GM12891 (cell line): ENCODE results near the gene ILK.

Experiments
- DNase-seq: peaks from one replicate; pipeline ENCODE4 v3.0.0; 2011; ENCODE audit warnings: low spot score; ENCODE audit not compliant: insufficient read length
- FAIRE-seq: peaks from 2 replicates; lab custom pipeline; 2011; peaks lifted over from hg19 to GRCh38; lab: Jason Lieb, UNC
- PAX5 ChIP-seq: IDR thresholded peaks from 2 replicates; pipeline ENCODE4 v1.6.1; 2011; ENCODE audit warnings: low read length, moderate library complexity, mild to moderate bottlenecking; ENCODE audit not compliant: insufficient read depth, severe bottlenecking
- POLR2A ChIP-seq: IDR thresholded peaks from 2 replicates; pipeline ENCODE4 v1.6.1; 2011; ENCODE audit warnings: low read depth, low read length, control low read depth
- POLR2AphosphoS5 ChIP-seq: IDR thresholded peaks from 2 replicates; pipeline ENCODE4 v1.6.1; 2011; ENCODE audit warnings: low read depth, low read length, control low read depth
- POU2F2 ChIP-seq: IDR thresholded peaks from 2 replicates; pipeline ENCODE4 v1.6.1; 2011; ENCODE audit warnings: low read depth, mild to moderate bottlenecking, control low read depth, low read length, moderate library complexity
- SPI1 ChIP-seq: IDR thresholded peaks from 2 replicates; pipeline ENCODE4 v1.6.1; 2011; ENCODE audit warnings: low read depth, low read length, control low read depth
- TAF1 ChIP-seq: IDR thresholded peaks from 2 replicates; pipeline ENCODE4 v1.6.1; 2011; ENCODE audit warnings: low read depth, low read length, control low read depth

The ILK gene

GRCh38 chr11:6626971-6627761 is 23.6 kb downstream of the ILK start:
- FAIRE-seq (peak; percentile 48), DNase-seq (no peak)
- TF ChIP-seq POLR2AphosphoS5 (no peak), PAX5 (no peak), POU2F2 (no peak), TAF1 (no peak), SPI1 (no peak), POLR2A (no peak)

- peak; percentile 60 for FAIRE-seq
Observed at GRCh38 chr11:6627762-6628241, 24.2 kb downstream of the ILK start.

GRCh38 chr11:6628526-6628925 is 25.0 kb downstream of the ILK start:
- TF ChIP-seq POLR2AphosphoS5 (no peak), PAX5 (no peak), SPI1 (no peak), POU2F2 (no peak), POLR2A (no peak), TAF1 (no peak)
- DNase-seq (no peak), FAIRE-seq (peak; percentile 35)

More at GRCh38 chr11:6627762-6628241, 24.2 kb downstream of the ILK start:
- DNase-seq = no peak
- no peak for TF ChIP-seq TAF1
- no peak for TF ChIP-seq PAX5
- TF ChIP-seq POLR2AphosphoS5 = no peak
- no peak for TF ChIP-seq POU2F2
- no peak for TF ChIP-seq SPI1
- no peak for TF ChIP-seq POLR2A

- FAIRE-seq (no peak), DNase-seq (no peak)
- TF ChIP-seq TAF1 (no peak), POU2F2 (no peak), SPI1 (no peak), POLR2A (no peak), PAX5 (no peak)
Observed at GRCh38 chr11:6629573-6629891, 26.0 kb downstream of the ILK start.

GRCh38 chr11:6629892-6630631 is 26.5 kb downstream of the ILK start:
- TF ChIP-seq POLR2AphosphoS5 = no peak
- no peak for TF ChIP-seq PAX5
- no peak for TF ChIP-seq TAF1
- no peak for TF ChIP-seq POLR2A
- TF ChIP-seq SPI1 = no peak
- TF ChIP-seq POU2F2 = no peak
- FAIRE-seq = no peak
- DNase-seq = no peak

GRCh38 chr11:6630632-6631291 is 27.2 kb downstream of the ILK start:
- DNase-seq (no peak), FAIRE-seq (no peak)
- TF ChIP-seq POLR2A = no peak
- no peak for TF ChIP-seq POLR2AphosphoS5
- no peak for TF ChIP-seq SPI1
- no peak for TF ChIP-seq TAF1
- TF ChIP-seq POU2F2 = no peak
- no peak for TF ChIP-seq PAX5

- no peak for TF ChIP-seq PAX5
- no peak for TF ChIP-seq POLR2A
- TF ChIP-seq POLR2AphosphoS5 = no peak
- TF ChIP-seq TAF1 = no peak
- no peak for TF ChIP-seq POU2F2
- TF ChIP-seq SPI1 = no peak
- DNase-seq (no peak), FAIRE-seq (no peak)
Observed at GRCh38 chr11:6631361-6631890, 27.9 kb downstream of the ILK start.

- FAIRE-seq (no peak), DNase-seq (no peak)
- no peak for TF ChIP-seq POU2F2
- no peak for TF ChIP-seq SPI1
- TF ChIP-seq PAX5 = no peak
- no peak for TF ChIP-seq POLR2A
- no peak for TF ChIP-seq POLR2AphosphoS5
- no peak for TF ChIP-seq TAF1
Observed at GRCh38 chr11:6632116-6633073, 28.8 kb downstream of the ILK start.
